SU-DHL-6 (cell line): ENCODE results near the gene TRMO.

Experiments
- H2AFZ ChIP-seq: fragments of 200-600 bp; sonication (generic); 2 replicates; pipeline ENCODE4 v1.6.1; 2014; ENCODE audit warnings: low read depth, mild to moderate bottlenecking, moderate library complexity, mixed read lengths, antibody characterized with exemption, low read length; ENCODE audit not compliant: severe bottlenecking
- H3F3A ChIP-seq: fragments of 200-600 bp; shearing (Covaris generic); 2 replicates; pipeline ENCODE4 v1.6.0; 2016; ENCODE audit warnings: antibody characterized with exemption, mild to moderate bottlenecking; ENCODE audit not compliant: insufficient read depth
- H3K27ac ChIP-seq: fragments of 200-600 bp; sonication (generic); 2 replicates; pipeline ENCODE4 v1.5.1; 2016; ENCODE audit warnings: low read depth, mild to moderate bottlenecking, low read length, moderate library complexity, mixed read lengths
- H3K27me3 ChIP-seq: fragments of 200-600 bp; sonication (generic), shearing (Covaris generic); 2 replicates; pipeline ENCODE4 v1.6.0; 2014; ENCODE audit warnings: mild to moderate bottlenecking, low read length
- H3K36me3 ChIP-seq: fragments of 200-600 bp; sonication (generic); 2 replicates; pipeline ENCODE4 v1.6.1; 2014; ENCODE audit warnings: mild to moderate bottlenecking, low read length, mixed read lengths
- H3K4me2 ChIP-seq: fragments of 300-600, 200-600 bp; shearing (Covaris generic), sonication (generic); 2 replicates; pipeline ENCODE4 v1.6.0; 2014; ENCODE audit warnings: low read length, low read depth, mild to moderate bottlenecking; ENCODE audit not compliant: poor library complexity, severe bottlenecking
- H3K4me3 ChIP-seq: fragments of 200-600 bp; sonication (generic); 2 replicates; pipeline ENCODE4 v1.5.1; 2014; ENCODE audit warnings: antibody characterized with exemption, low read length, mild to moderate bottlenecking, mixed read lengths; ENCODE audit not compliant: insufficient read depth, poor library complexity, severe bottlenecking
- H3K79me2 ChIP-seq: fragments of 200-600 bp; sonication (generic); 2 replicates; pipeline ENCODE4 v1.6.1; 2014; ENCODE audit warnings: mild to moderate bottlenecking, low read length, moderate library complexity; ENCODE audit not compliant: insufficient read depth
- H3K9ac ChIP-seq: fragments of 200-600 bp; sonication (generic); 2 replicates; pipeline ENCODE4 v1.7.0; 2014; ENCODE audit warnings: mild to moderate bottlenecking, low read length
- H3K9me2 ChIP-seq: fragments of 200-600 bp; sonication (generic); replicated peaks from 2 replicates; pipeline ENCODE4 v1.6.1; 2014; ENCODE audit warnings: low read length; ENCODE audit not compliant: insufficient read depth
- H3K9me3 ChIP-seq: fragments of 200-600 bp; sonication (generic); 2 replicates; pipeline ENCODE4 v1.6.1; 2014; ENCODE audit warnings: low read length, mixed read lengths; ENCODE audit not compliant: insufficient read depth
- H4K20me1 ChIP-seq: fragments of 200-600 bp; sonication (generic); 2 replicates; pipeline ENCODE4 v1.6.1; 2014; ENCODE audit warnings: low read depth, mild to moderate bottlenecking, antibody characterized with exemption, low read length, moderate library complexity, mixed read lengths
- CTCF ChIP-seq: fragments of 200-600 bp; sonication (generic); IDR thresholded peaks from one replicate; pipeline ENCODE4 v1.5.1; 2017; ENCODE audit warnings: antibody characterized with exemption, mild to moderate bottlenecking, low read length, moderate library complexity; ENCODE audit not compliant: insufficient read depth, poor library complexity, severe bottlenecking
- EZH2phosphoT487 ChIP-seq: fragments of 200-600 bp; sonication (generic), shearing (Covaris generic); conservative IDR thresholded peaks from 2 replicates; pipeline ENCODE4 v1.6.1; 2018; ENCODE audit warnings: mild to moderate bottlenecking, antibody characterized with exemption, low read length, moderate library complexity, mixed read lengths

Gene TRMO

DNA sequence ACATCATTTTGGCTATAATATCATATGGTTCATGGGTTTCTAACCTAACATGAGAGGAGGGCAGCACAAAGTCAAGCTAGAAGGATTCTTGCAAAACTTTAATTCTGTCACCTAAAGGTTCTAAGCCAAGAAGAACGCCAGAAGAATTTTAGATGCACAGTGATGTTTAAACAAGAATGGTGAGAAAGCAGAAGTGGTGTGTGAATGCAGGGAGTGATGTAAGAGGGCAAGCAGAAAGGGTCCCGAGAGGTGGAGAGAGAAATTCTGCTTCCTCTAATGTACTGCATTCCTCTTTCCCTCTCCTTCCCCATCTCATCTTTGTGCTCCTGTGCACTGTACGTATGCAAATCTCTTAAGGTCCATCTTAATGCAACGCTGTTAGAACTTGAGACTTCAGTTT lies 2.1 kb upstream of the TRMO start:
- Histone ChIP-seq H3K4me3 (peak overlapping the region; percentile 69), H3K9ac (peak overlapping the region; percentile 71), H3K9me2 (no peaks in the 10 kb centered on the region), H3K27ac (peak overlapping the region; percentile 85), H3K79me2 (peaks cover 17% of the 10 kb centered on the region), H2AFZ (peak overlapping the region; percentile 78), H3K4me2 (peak overlapping the region; percentile 97), H3K9me3 (no peaks in the 10 kb centered on the region), H3K36me3 (no peaks in the 10 kb centered on the region), H4K20me1 (no peaks in the 10 kb centered on the region), H3F3A (peaks cover 22% of the 10 kb centered on the region), H3K27me3 (no peaks in the 10 kb centered on the region)
- TF ChIP-seq CTCF = no peak
- TF ChIP-seq EZH2phosphoT487 = no peak

GRCh38 chr9:97923529-97924108 lies 1.3 kb upstream of the TRMO start:
- peak overlapping the region; percentile 69 for H3K4me3 ChIP-seq

GRCh38 chr9:97919217-97919813 lies 3.0 kb downstream of the TRMO start:
- no peak overlapping the region for H3K27ac ChIP-seq
- H3K9ac ChIP-seq = no peak overlapping the region
- H3F3A ChIP-seq = peaks cover 18% of the 10 kb centered on the region
- no peak overlapping the region for H3K4me3 ChIP-seq
- H3K9me3 ChIP-seq = no peaks in the 10 kb centered on the region
- no peaks in the 10 kb centered on the region for H3K27me3 ChIP-seq
- no peaks in the 10 kb centered on the region for H3K9me2 ChIP-seq
- no peak overlapping the region for H2AFZ ChIP-seq
- H3K79me2 ChIP-seq = peaks cover 36% of the 10 kb centered on the region
- no peaks in the 10 kb centered on the region for H4K20me1 ChIP-seq
- no peak for TF ChIP-seq CTCF
- no peak for TF ChIP-seq EZH2phosphoT487
- peaks cover 10% of the 10 kb centered on the region; the same call in 1 of the 2 replicates for H3K36me3 ChIP-seq
- H3K4me2 ChIP-seq = peak overlapping the region; percentile 51

More at GRCh38 chr9:97923529-97924108, 1.3 kb upstream of the TRMO start:
- no peak for TF ChIP-seq EZH2phosphoT487
- TF ChIP-seq CTCF = peak; percentile 90
- H3K9me3 ChIP-seq = no peaks in the 10 kb centered on the region
- H3K4me2 ChIP-seq = peak overlapping the region; percentile 97
- H3K79me2 ChIP-seq = peaks cover 23% of the 10 kb centered on the region
- H3K9ac ChIP-seq = peak overlapping the region; percentile 71
- no peaks in the 10 kb centered on the region for H4K20me1 ChIP-seq
- H3K36me3 ChIP-seq = no peaks in the 10 kb centered on the region
- peak overlapping the region; percentile 85 for H3K27ac ChIP-seq
- no peaks in the 10 kb centered on the region for H3K9me2 ChIP-seq
- peak overlapping the region; percentile 78 for H2AFZ ChIP-seq
- peaks cover 23% of the 10 kb centered on the region for H3F3A ChIP-seq
- no peaks in the 10 kb centered on the region for H3K27me3 ChIP-seq
